ENCODE measurements around the gene MYZAP.

DNA sequence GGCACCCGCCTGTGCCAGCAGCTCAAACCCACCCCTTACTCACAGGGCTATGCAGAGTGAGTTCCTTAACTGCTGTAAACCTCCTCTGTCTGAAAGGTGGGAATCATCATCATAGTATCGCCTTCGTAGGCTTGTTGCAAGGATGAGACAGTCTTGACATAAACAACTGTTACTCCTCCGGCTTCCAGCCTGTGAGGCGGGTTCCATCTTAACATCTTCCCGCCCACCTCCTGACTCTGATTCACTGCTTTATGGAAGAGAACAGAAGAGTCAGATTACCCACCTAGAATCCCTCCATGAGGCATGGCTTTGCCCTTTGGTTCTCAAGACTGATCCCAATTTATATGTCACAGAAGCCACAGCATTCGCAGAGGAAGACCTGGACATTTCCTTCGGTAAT, 136.7 kb downstream of the MYZAP start:
- TF ChIP-seq, protein P1, sequence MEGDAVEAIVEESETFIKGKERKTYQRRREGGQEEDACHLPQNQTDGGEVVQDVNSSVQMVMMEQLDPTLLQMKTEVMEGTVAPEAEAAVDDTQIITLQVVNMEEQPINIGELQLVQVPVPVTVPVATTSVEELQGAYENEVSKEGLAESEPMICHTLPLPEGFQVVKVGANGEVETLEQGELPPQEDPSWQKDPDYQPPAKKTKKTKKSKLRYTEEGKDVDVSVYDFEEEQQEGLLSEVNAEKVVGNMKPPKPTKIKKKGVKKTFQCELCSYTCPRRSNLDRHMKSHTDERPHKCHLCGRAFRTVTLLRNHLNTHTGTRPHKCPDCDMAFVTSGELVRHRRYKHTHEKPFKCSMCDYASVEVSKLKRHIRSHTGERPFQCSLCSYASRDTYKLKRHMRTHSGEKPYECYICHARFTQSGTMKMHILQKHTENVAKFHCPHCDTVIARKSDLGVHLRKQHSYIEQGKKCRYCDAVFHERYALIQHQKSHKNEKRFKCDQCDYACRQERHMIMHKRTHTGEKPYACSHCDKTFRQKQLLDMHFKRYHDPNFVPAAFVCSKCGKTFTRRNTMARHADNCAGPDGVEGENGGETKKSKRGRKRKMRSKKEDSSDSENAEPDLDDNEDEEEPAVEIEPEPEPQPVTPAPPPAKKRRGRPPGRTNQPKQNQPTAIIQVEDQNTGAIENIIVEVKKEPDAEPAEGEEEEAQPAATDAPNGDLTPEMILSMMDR (conservative IDR thresholded peaks at IDR 0.05; ENCODE audit: low read depth, low read length) = no peak
- TF ChIP-seq EZH2 (IDR thresholded peaks at IDR 0.05; ENCODE audit: low read length, unreplicated experiment) = no peak

All from PC-3 (cell line).